Activated CD8-positive, alpha-beta T cell treated with anti-CD3 and anti-CD28 coated beads for 36 hours (primary cell): Measurements from ENCODE around the gene APOBEC3G. TPM values are rescaled to one million over a fixed set of nuclear protein-coding genes. Genes with fewer than 3 reads are reported as not detected.
A peak's percentile ranks its signal among the peaks of the same experiment; 100 is the strongest.
"Not testable (repeated sequence)": the region's sequence is repeated elsewhere in the genome, so short reads cannot be mapped to it uniquely, and the experiment has no call there.

Source experiments
- ATAC-seq: fragments of 200-7000 bp; cut with Tn5 transposase; one replicate; pipeline ENCODE4 v1.10.0; 2021; ENCODE audit warnings: mild to moderate bottlenecking, moderate library complexity
- CTCF ChIA-PET: fragments of 350-600 bp; sonication (Branson Sonifier 250); formaldehyde crosslinking; loops from one replicate; lab custom pipeline; 2021; ENCODE audit warnings: antibody characterized with exemption; lab: Charles Lee
- POLR2A ChIA-PET: fragments of 350-600 bp; sonication (Branson Sonifier 250); formaldehyde crosslinking; loops from one replicate; lab custom pipeline; 2021; ENCODE audit warnings: antibody characterized with exemption; lab: Charles Lee
- DNase-seq: peaks from one replicate; pipeline ENCODE4 v3.0.0-alpha.2; 2020
- H3K27ac Mint-ChIP-seq: one replicate; pipeline ENCODE4 v1.8.0; 2021; ENCODE audit warnings: mild to moderate bottlenecking, mixed read lengths
- H3K27me3 Mint-ChIP-seq: one replicate; pipeline ENCODE4 v1.8.0; 2021; ENCODE audit warnings: mixed read lengths
- H3K36me3 Mint-ChIP-seq: one replicate; pipeline ENCODE4 v1.8.0; 2021; ENCODE audit warnings: low read depth, mixed read lengths
- H3K4me1 Mint-ChIP-seq: one replicate; pipeline ENCODE4 v1.8.0; 2021; ENCODE audit warnings: low read depth, mixed read lengths
- H3K4me3 Mint-ChIP-seq: one replicate; pipeline ENCODE4 v1.8.0; 2021; ENCODE audit warnings: mild to moderate bottlenecking, moderate library complexity, mixed read lengths
- H3K9me3 Mint-ChIP-seq: one replicate; pipeline ENCODE4 v1.8.0; 2021; ENCODE audit warnings: mixed read lengths
- intact Hi-C: fragments of 100-400 bp; cut with micrococcal nuclease; formaldehyde crosslinking; loops from one replicate; pipeline ENCODE4 v1.10.0; 2022
- total RNA-seq, 2 experiments: library from RNA; stranded (reverse); gene quantifications; one replicate each; pipeline ENCODE4 v1.2.3, GENCODE V29; 2021
- TF ChIP-seq, protein P1 (sequence below): fragments of 200-600 bp; IDR thresholded peaks from one replicate; pipeline ENCODE4 v1.8.0; 2022; ENCODE audit warnings: antibody characterized with exemption, mild to moderate bottlenecking

The APOBEC3G gene
- total RNA-seq: 10 to 100 TPM; 66.0 to 66.5 TPM

- Mint-ChIP-seq H3K4me3 (peak within 1 kb of the TSS; percentile 93), H3K36me3 (peaks cover 36% of the 10 kb centered on the region), H3K4me1 (peaks cover 49% of the 10 kb centered on the region), H3K27ac (peak within 1 kb of the TSS; percentile 94)
- ATAC-seq: peak; percentile 95
- DNase-seq: peak; percentile 75
- H3K27me3 Mint-ChIP-seq, intact Hi-C loops, H3K9me3 Mint-ChIP-seq: not testable (repeated sequence)
- ChIA-PET CTCF (interaction anchor here (0.6 kb wide), 1 partner anchor 74 kb away, joined by 3 read pairs; no protein-coding TSS in a partner anchor), POLR2A (interaction anchor here (1.6 to 2.0 kb wide), 2 partner anchors 10 to 12 kb away, joined by 5 to 14 read pairs; no protein-coding TSS in a partner anchor)
Observed at GRCh38 chr22:39077026-39077840, at the start of gene APOBEC3G. Gene APOBEC3G, plus strand, starts transcription at chr22:39077275. Its CDS starts 87 bp downstream, at chr22:39077362.

DNA sequence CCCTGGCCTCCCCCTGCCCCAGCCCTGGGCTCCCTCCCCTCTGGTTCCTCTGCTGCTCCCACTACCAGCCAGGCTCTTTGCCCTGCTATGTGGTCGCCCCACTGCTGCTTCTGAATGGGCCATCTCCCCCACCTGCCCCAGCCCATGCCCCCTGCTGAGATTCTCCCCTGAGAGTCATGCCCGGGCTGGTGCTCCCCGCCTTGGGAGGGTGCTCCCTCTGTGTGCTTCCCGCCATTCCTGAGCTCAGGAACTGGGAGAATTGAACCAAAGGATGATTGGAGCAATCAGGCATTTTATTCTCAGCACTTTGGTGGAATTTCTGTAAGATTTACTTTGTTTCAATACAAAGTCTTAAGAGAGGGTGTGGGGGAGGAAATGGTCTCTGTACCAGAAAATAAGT lies 49.4 kb upstream of the APOBEC3G start:
- intact Hi-C loops: no loop called here
- Mint-ChIP-seq H3K36me3 (peaks cover 25% of the 10 kb centered on the region), H3K27ac (peak overlapping the region; percentile 84), H3K4me3 (no peak overlapping the region), H3K9me3 (no peaks in the 10 kb centered on the region), H3K4me1 (peaks cover 37% of the 10 kb centered on the region), H3K27me3 (no peaks in the 10 kb centered on the region)
- TF ChIP-seq, protein P1, sequence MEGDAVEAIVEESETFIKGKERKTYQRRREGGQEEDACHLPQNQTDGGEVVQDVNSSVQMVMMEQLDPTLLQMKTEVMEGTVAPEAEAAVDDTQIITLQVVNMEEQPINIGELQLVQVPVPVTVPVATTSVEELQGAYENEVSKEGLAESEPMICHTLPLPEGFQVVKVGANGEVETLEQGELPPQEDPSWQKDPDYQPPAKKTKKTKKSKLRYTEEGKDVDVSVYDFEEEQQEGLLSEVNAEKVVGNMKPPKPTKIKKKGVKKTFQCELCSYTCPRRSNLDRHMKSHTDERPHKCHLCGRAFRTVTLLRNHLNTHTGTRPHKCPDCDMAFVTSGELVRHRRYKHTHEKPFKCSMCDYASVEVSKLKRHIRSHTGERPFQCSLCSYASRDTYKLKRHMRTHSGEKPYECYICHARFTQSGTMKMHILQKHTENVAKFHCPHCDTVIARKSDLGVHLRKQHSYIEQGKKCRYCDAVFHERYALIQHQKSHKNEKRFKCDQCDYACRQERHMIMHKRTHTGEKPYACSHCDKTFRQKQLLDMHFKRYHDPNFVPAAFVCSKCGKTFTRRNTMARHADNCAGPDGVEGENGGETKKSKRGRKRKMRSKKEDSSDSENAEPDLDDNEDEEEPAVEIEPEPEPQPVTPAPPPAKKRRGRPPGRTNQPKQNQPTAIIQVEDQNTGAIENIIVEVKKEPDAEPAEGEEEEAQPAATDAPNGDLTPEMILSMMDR: no peak
- DNase-seq (no peak), ATAC-seq (no peak)
- CTCF ChIA-PET: no interaction called here
- POLR2A ChIA-PET: no interaction called here

DNA sequence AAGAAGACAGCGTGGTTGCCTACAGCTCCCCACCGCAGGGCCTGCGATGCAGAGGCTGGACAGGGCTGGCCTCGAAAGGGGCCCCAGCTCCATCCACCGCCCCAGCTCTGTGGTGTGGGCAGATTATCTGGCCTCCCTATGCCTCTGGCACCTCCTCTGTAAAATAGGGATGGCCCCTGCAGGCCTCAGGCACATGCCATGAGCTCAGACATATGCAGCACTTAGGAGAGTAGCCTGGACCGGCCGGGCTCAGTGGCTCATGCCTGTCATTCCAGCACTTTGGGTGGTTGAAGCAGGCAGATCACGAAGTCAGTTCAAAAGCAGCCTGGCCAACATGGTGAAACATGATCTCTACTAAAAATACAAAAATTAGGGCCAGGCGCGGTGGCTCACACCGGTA lies 48.8 kb upstream of the APOBEC3G start:
- peaks cover 28% of the 10 kb centered on the region for H3K36me3 Mint-ChIP-seq
- H3K9me3 Mint-ChIP-seq: no peaks in the 10 kb centered on the region
- TF ChIP-seq, protein P1: no peak
- H3K27me3 Mint-ChIP-seq: no peaks in the 10 kb centered on the region
- ATAC-seq (peak; percentile 8), DNase-seq (no peak)
- intact Hi-C loops: no loop called here
- H3K27ac Mint-ChIP-seq: peak overlapping the region; percentile 84
- H3K4me3 Mint-ChIP-seq: no peak overlapping the region
- ChIA-PET CTCF (no interaction called here), POLR2A (no interaction called here)
- peaks cover 37% of the 10 kb centered on the region for H3K4me1 Mint-ChIP-seq

DNA sequence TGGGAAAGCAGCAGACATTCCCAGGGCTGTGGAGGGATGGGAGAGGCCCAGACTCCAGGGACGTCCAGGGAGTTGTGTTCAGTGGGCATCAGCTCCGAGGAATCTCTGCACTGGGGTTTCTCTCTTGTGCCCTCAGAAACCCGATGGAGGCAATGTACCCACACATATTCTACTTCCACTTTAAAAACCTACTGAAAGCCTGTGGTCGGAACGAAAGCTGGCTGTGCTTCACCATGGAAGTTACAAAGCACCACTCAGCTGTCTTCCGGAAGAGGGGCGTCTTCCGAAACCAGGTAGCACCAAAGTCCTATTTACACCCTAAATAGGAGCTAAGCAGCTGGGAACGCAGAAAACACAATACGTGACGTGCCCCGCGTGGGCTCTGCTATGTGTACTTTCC lies 47.8 kb upstream of the APOBEC3G start:
- Mint-ChIP-seq H3K4me1 (peaks cover 30% of the 10 kb centered on the region), H3K27me3 (no peaks in the 10 kb centered on the region), H3K27ac (no peak overlapping the region), H3K9me3 (no peaks in the 10 kb centered on the region), H3K4me3 (no peak overlapping the region), H3K36me3 (peaks cover 25% of the 10 kb centered on the region)
- intact Hi-C loops: no loop called here
- no peak for DNase-seq
- TF ChIP-seq, protein P1: no peak
- CTCF ChIA-PET: interaction anchor here (0.7 kb wide), 1 partner anchor 15 kb away, joined by 3 read pairs; no protein-coding TSS in a partner anchor
- POLR2A ChIA-PET: no interaction called here
- ATAC-seq: no peak

DNA sequence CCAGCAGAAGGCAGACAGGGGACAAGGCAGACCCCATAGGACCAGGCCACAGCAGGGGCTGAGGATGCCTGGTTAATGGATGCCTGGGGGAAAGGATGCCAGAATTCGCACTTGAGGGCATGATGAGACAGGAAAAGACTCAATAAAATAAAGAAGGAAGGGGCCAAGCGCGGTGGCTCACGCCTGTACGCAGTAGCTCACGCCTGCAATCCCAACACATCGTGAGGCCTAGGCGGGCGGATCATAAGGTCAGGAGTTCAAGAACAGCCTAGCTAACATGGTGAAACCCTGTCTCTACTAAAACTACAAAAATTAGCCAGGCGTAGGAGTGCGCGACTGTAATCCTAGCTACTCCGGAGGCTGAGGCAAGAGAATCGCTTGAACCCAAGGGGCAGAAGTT lies 46.4 kb upstream of the APOBEC3G start:
- intact Hi-C loops: no loop called here

DNA sequence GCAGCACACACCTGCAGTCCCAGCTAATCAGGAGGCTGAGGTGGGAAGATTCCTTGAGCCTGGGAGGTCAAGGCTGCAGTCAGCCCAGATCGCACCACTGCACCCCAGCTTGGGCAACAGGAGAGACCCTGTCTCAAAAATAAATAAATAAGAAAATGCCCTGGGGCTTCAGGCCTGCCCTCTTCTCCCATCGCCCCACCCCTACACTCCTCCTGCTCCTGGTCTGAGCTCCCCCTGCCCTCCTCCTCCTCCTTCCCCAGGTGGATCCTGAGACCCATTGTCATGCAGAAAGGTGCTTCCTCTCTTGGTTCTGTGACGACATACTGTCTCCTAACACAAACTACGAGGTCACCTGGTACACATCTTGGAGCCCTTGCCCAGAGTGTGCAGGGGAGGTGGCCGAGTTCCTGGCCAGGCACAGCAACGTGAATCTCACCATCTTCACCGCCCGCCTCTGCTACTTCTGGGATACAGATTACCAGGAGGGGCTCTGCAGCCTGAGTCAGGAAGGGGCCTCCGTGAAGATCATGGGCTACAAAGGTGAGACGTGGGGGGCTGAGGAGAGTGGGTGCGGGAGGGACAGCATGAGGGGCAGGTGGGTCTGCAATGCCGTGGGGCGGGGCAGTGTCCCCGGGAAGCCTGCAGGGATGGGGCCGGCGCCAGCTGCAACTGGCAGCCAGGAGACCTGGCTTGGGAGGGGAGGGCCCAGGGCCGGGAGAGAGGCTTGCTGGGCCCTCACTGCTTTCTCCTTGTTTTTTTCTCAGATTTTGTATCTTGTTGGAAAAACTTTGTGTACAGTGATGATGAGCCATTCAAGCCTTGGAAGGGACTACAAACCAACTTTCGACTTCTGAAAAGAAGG lies 45.4 kb upstream of the APOBEC3G start:
- POLR2A ChIA-PET: interaction anchor here (1.0 kb wide), 1 partner anchor 8 kb away, joined by 3 read pairs; no protein-coding TSS in a partner anchor
- H3K4me3 Mint-ChIP-seq, H3K9me3 Mint-ChIP-seq, H3K27me3 Mint-ChIP-seq, DNase-seq, CTCF ChIA-PET, H3K27ac Mint-ChIP-seq, ATAC-seq, intact Hi-C loops: not testable (repeated sequence)
- H3K4me1 Mint-ChIP-seq: peaks cover 10% of the 10 kb centered on the region
- peaks cover 15% of the 10 kb centered on the region for H3K36me3 Mint-ChIP-seq

More for the DNA sequence above, 46.4 kb upstream of the APOBEC3G start:
- peaks cover 16% of the 10 kb centered on the region for H3K4me1 Mint-ChIP-seq
- POLR2A ChIA-PET: interaction anchor here (1.0 kb wide), 1 partner anchor 9 kb away, joined by 3 read pairs; no protein-coding TSS in a partner anchor
- CTCF ChIA-PET: no interaction called here
- H3K9me3 Mint-ChIP-seq: no peaks in the 10 kb centered on the region
- no peak overlapping the region for H3K27ac Mint-ChIP-seq
- ATAC-seq: no peak
- no peaks in the 10 kb centered on the region for H3K27me3 Mint-ChIP-seq
- no peak for DNase-seq
- no peak overlapping the region for H3K4me3 Mint-ChIP-seq
- TF ChIP-seq, protein P1: no peak
- H3K36me3 Mint-ChIP-seq: peaks cover 17% of the 10 kb centered on the region

DNA sequence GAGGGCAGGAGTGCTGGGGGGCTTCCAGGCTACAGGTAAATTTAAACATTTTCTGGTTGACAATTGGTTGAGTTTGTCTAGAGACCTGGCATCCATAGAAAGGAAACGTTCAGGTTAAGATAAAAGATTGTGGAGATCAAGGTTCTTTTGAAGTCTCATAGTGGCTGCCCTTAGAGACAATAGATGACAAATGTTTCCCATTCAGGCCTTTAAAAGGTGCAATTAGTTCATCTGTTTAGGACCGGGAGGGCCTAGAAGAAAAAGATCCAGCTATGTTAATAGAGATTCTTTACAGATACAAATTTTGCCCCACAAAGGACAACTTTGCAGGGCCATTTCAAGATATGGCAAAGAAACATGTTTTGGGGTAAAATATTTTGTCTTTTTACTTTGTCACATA lies 40.0 kb upstream of the APOBEC3G start:
- POLR2A ChIA-PET: interaction anchor here (1.4 kb wide), 1 partner anchor 23 kb away, joined by 3 read pairs; the partner anchor contains the start of gene APOBEC3C
- CTCF ChIA-PET: not testable (repeated sequence)
- H3K27ac Mint-ChIP-seq: peak overlapping the region; percentile 48

More for the DNA sequence above, 40.0 kb upstream of the APOBEC3G start:
- Mint-ChIP-seq H3K36me3 (peaks cover 13% of the 10 kb centered on the region), H3K4me1 (peaks cover 22% of the 10 kb centered on the region)
- H3K4me3 Mint-ChIP-seq, H3K9me3 Mint-ChIP-seq, DNase-seq, intact Hi-C loops, ATAC-seq, H3K27me3 Mint-ChIP-seq: not testable (repeated sequence)
